Inflammatory macrophage treated with lipopolysaccharide for 4 hours (primary cell): ENCODE results near the gene RAPGEF4.
"Not testable (repeated sequence)": the region's sequence is repeated elsewhere in the genome, so short reads cannot be mapped to it uniquely, and the experiment has no call there.

Experiments used
- DNase-seq: peaks from one replicate; pipeline ENCODE4 v3.0.0-alpha.2; 2020

Gene RAPGEF4

GRCh38 chr2:173077506-173078177 lies 342.0 kb downstream of the RAPGEF4 start:
- no peak for DNase-seq

GRCh38 chr2:173079141-173079540 lies 343.5 kb downstream of the RAPGEF4 start:
- DNase-seq = no peak

GRCh38 chr2:173079973-173080860 lies 344.6 kb downstream of the RAPGEF4 start:
- DNase-seq = no peak

GRCh38 chr2:173086518-173087213 lies 351.0 kb downstream of the RAPGEF4 start:
- no peak for DNase-seq

- no peak for DNase-seq
Observed at GRCh38 chr2:173087214-173087581, 351.6 kb downstream of the RAPGEF4 start.

GRCh38 chr2:173087793-173088496 lies 352.3 kb downstream of the RAPGEF4 start:
- no peak for DNase-seq

- DNase-seq = no peak
Observed at GRCh38 chr2:173090276-173090877, 354.7 kb downstream of the RAPGEF4 start.

- DNase-seq = no peak
Observed at GRCh38 chr2:173090973-173091660, 355.5 kb downstream of the RAPGEF4 start.

- no peak for DNase-seq
Observed at GRCh38 chr2:173091910-173092309, 356.3 kb downstream of the RAPGEF4 start.

GRCh38 chr2:173092844-173093402 lies 357.3 kb downstream of the RAPGEF4 start:
- DNase-seq = no peak

GRCh38 chr2:173093617-173094016 lies 358.0 kb downstream of the RAPGEF4 start:
- DNase-seq = not testable (repeated sequence)

- no peak for DNase-seq
Observed at GRCh38 chr2:173094731-173095130, 359.1 kb downstream of the RAPGEF4 start.

- DNase-seq = no peak
Observed at GRCh38 chr2:173095356-173095755, 359.7 kb downstream of the RAPGEF4 start.

GRCh38 chr2:173099271-173099670 lies 363.6 kb downstream of the RAPGEF4 start:
- no peak for DNase-seq

- DNase-seq = no peak
Observed at GRCh38 chr2:173099804-173100203, 364.2 kb downstream of the RAPGEF4 start.

GRCh38 chr2:173101687-173102086 lies 366.0 kb downstream of the RAPGEF4 start:
- DNase-seq = peak; percentile 93
